NCI-H526 (cell line): ENCODE results near the gene GALE.
"Not testable (repeated sequence)": the region's sequence is repeated elsewhere in the genome, so short reads cannot be mapped to it uniquely, and the experiment has no call there.

ENCODE experiments used
- DNase-seq, 2 experiments: peaks; one replicate each; lab custom pipeline; 2025; lab: John Stamatoyannopoulos, UW

GALE gene

GRCh38 chr1:23809751-23810171, 9.2 kb upstream of the GALE start:
- peak; percentile 55 to 79 for DNase-seq

GRCh38 chr1:23807453-23807852, 6.9 kb upstream of the GALE start:
- no peak for DNase-seq

- no peak for DNase-seq
These were observed 5.7 kb upstream of the GALE start for GRCh38 chr1:23806280-23806679.

- DNase-seq = no peak
These were observed 4.5 kb upstream of the GALE start for GRCh38 chr1:23805025-23805424.

GRCh38 chr1:23804183-23804835, 3.8 kb upstream of the GALE start:
- DNase-seq = no peak

GRCh38 chr1:23803674-23804073, 3.1 kb upstream of the GALE start:
- DNase-seq = no peak

- DNase-seq = not testable (repeated sequence)
These were observed 2.3 kb upstream of the GALE start for GRCh38 chr1:23802809-23803342.

GRCh38 chr1:23801876-23802275, 1.3 kb upstream of the GALE start:
- no peak for DNase-seq

- DNase-seq = peak in 1 of 2 experiments; percentile 45
These were observed 789 bp upstream of the GALE start for GRCh38 chr1:23801338-23801748.

- peak in 1 of 2 experiments; percentile 49 for DNase-seq
These were observed 769 bp downstream of the GALE start for GRCh38 chr1:23799570-23800399.

- DNase-seq = no peak
These were observed 1.3 kb downstream of the GALE start for GRCh38 chr1:23799255-23799569.

- no peak for DNase-seq
These were observed 1.9 kb downstream of the GALE start for GRCh38 chr1:23798662-23799142.

- DNase-seq = no peak
These were observed 2.8 kb downstream of the GALE start for GRCh38 chr1:23797478-23798448.

GRCh38 chr1:23796466-23797271, 3.9 kb downstream of the GALE start:
- DNase-seq = peak in 1 of 2 experiments; percentile 22

- DNase-seq = no peak
These were observed 4.7 kb downstream of the GALE start for GRCh38 chr1:23795676-23796465.

- not testable (repeated sequence) for DNase-seq
These were observed 5.8 kb downstream of the GALE start for GRCh38 chr1:23794732-23795182.

- DNase-seq = no peak
These were observed 6.5 kb downstream of the GALE start for GRCh38 chr1:23793861-23794731.

- DNase-seq = peak in 1 of 2 experiments; percentile 45
These were observed 7.4 kb downstream of the GALE start for GRCh38 chr1:23793018-23793781.
